Measurements from ENCODE around the gene RYR2.

The RYR2 gene

DNA sequence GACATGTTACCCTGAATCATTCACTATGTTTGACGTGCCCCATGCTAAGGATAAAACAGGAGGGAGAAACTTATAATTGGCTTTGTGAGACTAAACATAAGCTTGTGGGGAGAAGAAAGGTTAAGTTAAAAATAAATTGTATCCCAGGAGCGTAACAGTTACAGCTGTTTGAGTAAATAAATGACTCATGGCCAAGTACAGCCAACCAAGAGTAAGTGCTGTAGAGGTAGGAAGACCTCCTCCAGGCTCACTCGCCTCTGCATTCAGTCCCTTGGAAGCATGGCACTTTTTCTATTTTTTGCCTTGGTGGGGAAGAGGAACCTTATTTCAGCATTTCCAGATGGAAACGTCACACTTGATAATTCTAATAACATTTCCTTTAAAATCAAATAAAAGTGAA, 732.3 kb downstream of the RYR2 start:
- H3K27me3 ChIP-seq, result no peaks in the 10 kb centered on the region
- H3K36me3 ChIP-seq, result no peaks in the 10 kb centered on the region
- no peaks in the 10 kb centered on the region for H3K9me3 ChIP-seq
- no peaks in the 10 kb centered on the region for H3K4me1 ChIP-seq
- H3K4me3 ChIP-seq (ENCODE audit: low read depth, low read length), result no peak overlapping the region
- TF ChIP-seq, protein P1, sequence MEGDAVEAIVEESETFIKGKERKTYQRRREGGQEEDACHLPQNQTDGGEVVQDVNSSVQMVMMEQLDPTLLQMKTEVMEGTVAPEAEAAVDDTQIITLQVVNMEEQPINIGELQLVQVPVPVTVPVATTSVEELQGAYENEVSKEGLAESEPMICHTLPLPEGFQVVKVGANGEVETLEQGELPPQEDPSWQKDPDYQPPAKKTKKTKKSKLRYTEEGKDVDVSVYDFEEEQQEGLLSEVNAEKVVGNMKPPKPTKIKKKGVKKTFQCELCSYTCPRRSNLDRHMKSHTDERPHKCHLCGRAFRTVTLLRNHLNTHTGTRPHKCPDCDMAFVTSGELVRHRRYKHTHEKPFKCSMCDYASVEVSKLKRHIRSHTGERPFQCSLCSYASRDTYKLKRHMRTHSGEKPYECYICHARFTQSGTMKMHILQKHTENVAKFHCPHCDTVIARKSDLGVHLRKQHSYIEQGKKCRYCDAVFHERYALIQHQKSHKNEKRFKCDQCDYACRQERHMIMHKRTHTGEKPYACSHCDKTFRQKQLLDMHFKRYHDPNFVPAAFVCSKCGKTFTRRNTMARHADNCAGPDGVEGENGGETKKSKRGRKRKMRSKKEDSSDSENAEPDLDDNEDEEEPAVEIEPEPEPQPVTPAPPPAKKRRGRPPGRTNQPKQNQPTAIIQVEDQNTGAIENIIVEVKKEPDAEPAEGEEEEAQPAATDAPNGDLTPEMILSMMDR (IDR thresholded peaks at IDR 0.05; ENCODE audit: low read depth, low read length), result no peak
- no peak for DNase-seq

DNA sequence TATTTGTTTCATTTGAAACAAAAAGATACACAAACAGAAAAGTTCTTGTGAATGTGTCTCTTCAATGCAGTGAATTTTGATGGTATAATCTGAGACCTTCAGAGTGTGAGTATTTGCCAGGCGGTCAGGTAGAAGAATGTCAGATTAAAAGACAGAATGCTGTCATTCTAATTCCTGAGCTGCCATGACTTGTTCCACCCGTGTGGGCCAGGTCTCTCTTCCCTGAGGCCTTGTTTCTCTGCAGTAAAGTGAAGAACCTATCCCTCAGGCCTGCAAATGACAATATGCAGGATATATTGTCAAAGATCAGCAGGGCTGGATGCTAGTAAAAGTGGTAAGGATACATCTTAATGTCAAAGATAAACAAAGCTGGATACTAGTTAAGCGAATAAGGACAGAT, 737.4 kb downstream of the RYR2 start:
- H3K36me3 ChIP-seq, result no peaks in the 10 kb centered on the region
- no peaks in the 10 kb centered on the region for H3K4me1 ChIP-seq
- H3K4me3 ChIP-seq (ENCODE audit: low read depth, low read length), result no peak overlapping the region
- no peak for DNase-seq
- TF ChIP-seq, protein P1 (IDR thresholded peaks at IDR 0.05; ENCODE audit: low read depth, low read length), result no peak
- no peaks in the 10 kb centered on the region for H3K9me3 ChIP-seq
- H3K27me3 ChIP-seq, result no peaks in the 10 kb centered on the region

DNA sequence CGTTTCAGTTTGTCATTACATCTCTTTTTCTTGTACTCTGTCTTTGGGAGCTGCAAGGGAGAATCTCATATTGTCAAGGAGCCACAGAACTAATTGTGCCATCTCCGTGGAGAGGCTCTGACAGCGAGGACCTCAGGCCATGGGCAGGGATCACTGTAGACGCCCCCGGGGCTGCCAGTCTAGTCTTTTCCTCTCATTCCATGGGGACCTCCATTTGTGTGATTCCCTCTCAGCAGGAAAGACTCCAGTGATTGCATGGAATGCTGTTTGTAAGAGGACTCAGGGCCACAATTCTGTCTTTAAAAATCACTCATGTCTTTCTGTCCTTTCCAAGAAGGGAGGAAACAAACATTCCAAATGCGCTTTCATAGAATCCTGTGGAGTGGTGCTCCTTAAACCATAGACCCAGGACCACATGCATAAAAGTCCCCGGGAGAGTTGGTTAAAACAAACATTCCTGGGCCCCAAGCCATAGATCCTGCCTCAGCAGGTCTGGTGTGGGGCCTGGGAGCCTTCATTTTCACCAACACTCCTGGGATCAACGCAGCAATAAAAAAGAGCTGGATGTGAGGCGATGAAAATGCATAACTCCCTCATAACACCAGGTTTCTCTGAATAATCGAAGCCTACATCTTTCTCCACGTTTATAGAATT, 744.2 kb downstream of the RYR2 start:
- peaks cover 3% of the 10 kb centered on the region; the same call in 1 of the 2 replicates for H3K36me3 ChIP-seq
- DNase-seq, result no peak
- TF ChIP-seq, protein P1 (IDR thresholded peaks at IDR 0.05; ENCODE audit: low read depth, low read length), result no peak
- no peaks in the 10 kb centered on the region for H3K27me3 ChIP-seq
- H3K9me3 ChIP-seq, result no peaks in the 10 kb centered on the region
- H3K4me1 ChIP-seq, result no peaks in the 10 kb centered on the region
- no peak overlapping the region for H3K4me3 ChIP-seq (ENCODE audit: low read depth, low read length)

DNA sequence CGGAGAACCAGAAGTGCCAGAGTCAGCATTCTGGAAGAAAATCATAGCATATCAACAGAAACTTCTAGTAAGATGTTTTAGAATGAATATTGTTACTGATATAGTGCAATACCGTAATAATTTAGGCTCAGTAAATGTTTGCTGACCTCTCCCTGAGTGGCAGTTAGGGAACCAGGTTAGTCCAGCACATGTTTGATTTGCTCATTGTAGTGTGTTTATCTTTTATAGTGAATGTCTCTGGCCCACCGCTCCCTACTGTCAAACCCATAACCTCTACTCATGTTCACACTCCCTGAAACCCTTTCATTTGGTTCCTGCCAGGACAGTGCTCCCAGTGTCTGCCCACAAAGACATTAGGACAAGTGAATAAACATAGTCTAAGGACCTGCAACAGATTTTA, 746.1 kb downstream of the RYR2 start:
- peaks cover 3% of the 10 kb centered on the region; the same call in 1 of the 2 replicates for H3K36me3 ChIP-seq
- no peak for DNase-seq
- no peak overlapping the region for H3K4me3 ChIP-seq (ENCODE audit: low read depth, low read length)
- no peaks in the 10 kb centered on the region for H3K9me3 ChIP-seq
- TF ChIP-seq, protein P1 (IDR thresholded peaks at IDR 0.05; ENCODE audit: low read depth, low read length), result no peak
- H3K4me1 ChIP-seq, result no peaks in the 10 kb centered on the region
- no peaks in the 10 kb centered on the region for H3K27me3 ChIP-seq

DNA sequence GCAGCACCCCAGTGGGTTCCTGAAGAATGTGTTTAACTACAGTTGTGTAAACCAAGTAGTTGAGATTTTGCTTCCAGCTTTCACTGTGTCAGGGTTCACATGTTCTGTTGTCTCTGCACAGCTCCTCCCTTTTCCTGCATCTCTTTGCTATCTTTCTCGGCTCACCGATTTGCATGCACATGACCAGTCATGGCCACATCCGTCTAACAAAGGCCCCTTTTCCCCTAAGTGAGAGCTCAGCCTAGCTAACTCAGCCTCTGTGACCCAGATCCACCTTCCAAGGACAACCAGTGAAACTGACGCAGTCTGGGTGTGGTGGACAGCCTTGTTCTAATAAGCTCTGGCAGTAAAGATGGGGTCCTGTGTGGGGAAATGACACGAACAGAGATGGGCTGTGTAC, 747.6 kb downstream of the RYR2 start:
- no peaks in the 10 kb centered on the region for H3K27me3 ChIP-seq
- TF ChIP-seq, protein P1 (IDR thresholded peaks at IDR 0.05; ENCODE audit: low read depth, low read length), result no peak
- DNase-seq, result no peak

DNA sequence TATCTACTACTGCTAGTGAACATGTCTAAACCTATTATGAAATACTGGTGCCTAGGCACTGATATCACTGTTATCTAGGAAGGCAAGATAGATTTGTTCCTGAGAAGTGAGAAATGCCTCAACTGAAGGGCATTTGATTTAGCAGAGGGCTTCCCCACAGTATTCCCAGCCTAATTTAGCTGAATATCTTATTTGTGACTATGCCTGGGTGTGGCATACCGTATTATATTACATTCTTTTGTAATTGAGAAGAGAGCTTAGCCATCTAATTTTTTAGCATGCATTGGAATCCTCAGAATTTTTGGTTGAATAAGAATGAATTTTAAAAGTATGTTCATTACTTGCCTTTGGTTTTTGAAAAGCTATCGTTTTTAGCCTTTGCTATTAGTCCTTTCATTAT, 749.6 kb downstream of the RYR2 start:
- H3K9me3 ChIP-seq, result no peaks in the 10 kb centered on the region
- H3K36me3 ChIP-seq, result peaks cover 3% of the 10 kb centered on the region; the same call in 1 of the 2 replicates
- no peaks in the 10 kb centered on the region for H3K27me3 ChIP-seq
- H3K4me3 ChIP-seq (ENCODE audit: low read depth, low read length), result no peak overlapping the region
- TF ChIP-seq, protein P1 (IDR thresholded peaks at IDR 0.05; ENCODE audit: low read depth, low read length), result no peak
- no peak for DNase-seq
- H3K4me1 ChIP-seq, result no peaks in the 10 kb centered on the region

More for the DNA sequence above, 747.6 kb downstream of the RYR2 start:
- Histone ChIP-seq H3K36me3 (peaks cover 3% of the 10 kb centered on the region; the same call in 1 of the 2 replicates), H3K4me1 (no peaks in the 10 kb centered on the region), H3K4me3 (ENCODE audit: low read depth, low read length) (no peak overlapping the region), H3K9me3 (no peaks in the 10 kb centered on the region)

All from BE2C (cell line).